Ovary (tissue), 9 donors: ENCODE data around the gene TNRC6B. TPM values are rescaled to one million over a fixed set of nuclear protein-coding genes. Genes with fewer than 3 reads are reported as not detected.

Experiments used
- DNase-seq, 5 donors: peaks; one replicate each; pipeline ENCODE4 v3.0.0-alpha.2; 2019 to 2020
- H3K27ac ChIP-seq, 2 donors: fragments of 200-600 bp; one replicate each; pipeline versions ENCODE4 v1.5.1 to v1.8.0; 2019 to 2022
- H3K27me3 ChIP-seq: fragments of 200-600 bp; one replicate; pipeline ENCODE4 v1.8.0; 2022
- H3K36me3 ChIP-seq: fragments of 200-600 bp; sonication (generic); one replicate; pipeline ENCODE4 v1.5.1; 2019
- H3K4me1 ChIP-seq: one replicate; pipeline ENCODE4 v1.8.1; 2013; ENCODE audit warnings: mild to moderate bottlenecking, moderate library complexity; ENCODE audit not compliant: insufficient read depth
- H3K4me3 ChIP-seq: fragments of 200-600 bp; sonication (generic); one replicate; pipeline ENCODE4 v1.5.1; 2017
- H3K9me3 ChIP-seq, 2 donors: fragments of 200-600 bp in 1 of 2; sonication (generic) in 1 of 2; one replicate each; pipeline versions ENCODE4 v1.5.1 to v1.8.1; 2013 to 2019; ENCODE audit warnings: mild to moderate bottlenecking in 1 of 2, moderate library complexity in 1 of 2
- EP300 ChIP-seq: sonication (generic); formaldehyde crosslinking; IDR thresholded peaks from one replicate; pipeline ENCODE4 v1.6.1; 2017; ENCODE audit warnings: antibody characterized with exemption
- POLR2A ChIP-seq: fragments of 450-650 bp; IDR thresholded peaks from one replicate; pipeline ENCODE4 v1.6.1; 2017; ENCODE audit warnings: antibody characterized with exemption, mild to moderate bottlenecking, moderate library complexity
- WGBS, 3 donors: extraction: QIAGEN DNeasy Blood & Tissue Kit in 1 of 3; methylation state at CpG; one replicate each; pipeline versions ENCODE4 v1.1.5 to v1.1.7; 2013 to 2017; 5-methylcytosine and 5-hydroxymethylcytosine counted together
- intact Hi-C, 4 donors: fragments of 100-400 bp; cut with DNase I; formaldehyde crosslinking; loops; one replicate each; pipeline versions ENCODE4 v1.11.0 to v1.15.1; 2022 to 2023
- polyA plus RNA-seq, 2 donors: library from polyadenylated mRNA; stranded (reverse); fragments of 200-250 nt in 1 of 2; fragments of 350-450 nt in 1 of 2; fragmentation: Illumina TruSeq in 1 of 2; extraction: RNeasy Lipid Tissue Mini Kit (QIAGEN cat#74804) in 1 of 2; gene quantifications; one replicate each; pipeline ENCODE4 v1.2.3, GENCODE V29; 2013 to 2014
- total RNA-seq, 7 donors: library from RNA; depleted of rRNA in 2 of 7; stranded (reverse); fragments of >200 nt in 2 of 7; fragmentation: NEBNext Ultra II Directional in 3 of 7; extraction: Animal tissue kit (Norgen Biotek cat#: 25700) in 3 of 7; gene quantifications; one replicate each; pipeline versions ENCODE4 v1.1.0 to v1.2.4, GENCODE V29; 2016 to 2023
- TF ChIP-seq, protein P1 (sequence below), 3 donors: fragments of 450-650 bp in 2 of 3; fragments of 200-600 bp in 1 of 3; IDR thresholded peaks; one replicate each; pipeline versions ENCODE4 v1.5.1 to v1.8.0; 2016 to 2022; ENCODE audit warnings: antibody characterized with exemption in 3 of 3, mild to moderate bottlenecking in 1 of 3
- donor health status: DM: no; HTN: no; CAD: no; lungs with moderate emphysema.
- donor health status: DM: no; HTN: no; CAD: no.
- donor health status: Bipolar disorder and iron deficiency.
- donor health status: DM: yes; HTN: yes; CAD: no.
- donor health status: DM: no; HTN: no; CAD: no.
- donor health status: DM: yes; HTN: yes; CAD: no.

Gene TNRC6B
- total and polyA plus RNA-seq, 9 donors = 9.4 to 52.1 (median 47.5) TPM

DNA sequence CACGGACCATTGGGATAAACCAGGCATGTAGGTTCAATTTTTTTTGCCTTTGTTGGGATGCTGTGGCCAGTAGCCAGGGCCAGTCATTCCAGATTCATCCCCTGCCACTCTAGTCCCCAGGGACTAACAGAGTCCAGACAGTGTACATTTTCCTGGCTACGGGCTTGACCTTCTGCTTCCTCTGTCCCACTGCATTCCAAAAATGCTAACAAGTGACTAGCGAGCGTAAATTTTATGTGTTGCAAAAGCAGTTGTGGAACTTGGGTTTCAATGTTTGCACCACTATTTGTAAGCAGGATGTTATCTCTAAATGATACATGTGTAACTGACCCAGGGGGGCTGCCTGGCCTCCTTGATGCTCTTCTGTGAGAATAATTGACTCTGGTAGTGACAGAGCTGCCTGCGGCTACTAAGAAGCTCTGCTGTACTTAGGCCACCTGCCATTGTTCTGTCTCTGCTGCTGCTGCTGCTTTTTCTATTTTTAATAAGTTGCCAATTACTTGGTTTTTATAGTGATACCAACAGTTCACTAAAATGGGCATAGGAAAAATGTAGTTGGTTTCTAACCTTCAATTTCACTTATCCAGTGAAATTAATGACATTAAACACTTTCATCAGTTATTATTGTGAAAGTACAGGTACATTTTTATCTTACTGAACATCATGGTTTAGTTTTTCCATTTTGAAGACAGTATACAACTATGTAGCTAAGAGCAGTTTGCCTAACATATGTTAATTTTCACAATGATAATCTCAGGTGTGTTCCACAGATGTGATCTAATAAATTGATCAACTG lies 26.8 kb downstream of the TNRC6B start:
- Histone ChIP-seq H3K4me3 (no peak overlapping the region), H3K9me3 (no peaks in the 10 kb centered on the region), H3K27me3 (no peaks in the 10 kb centered on the region), H3K4me1 (peaks cover 13% of the 10 kb centered on the region), H3K36me3 (no peaks in the 10 kb centered on the region), H3K27ac (no peak overlapping the region)
- 22 to 32% (median 28%) methylated on average over 5 of the region's 5 CpGs for WGBS, 3 donors
- DNase-seq = no peak
- no peak for TF ChIP-seq EP300
- no peak for TF ChIP-seq POLR2A
- TF ChIP-seq, protein P1, sequence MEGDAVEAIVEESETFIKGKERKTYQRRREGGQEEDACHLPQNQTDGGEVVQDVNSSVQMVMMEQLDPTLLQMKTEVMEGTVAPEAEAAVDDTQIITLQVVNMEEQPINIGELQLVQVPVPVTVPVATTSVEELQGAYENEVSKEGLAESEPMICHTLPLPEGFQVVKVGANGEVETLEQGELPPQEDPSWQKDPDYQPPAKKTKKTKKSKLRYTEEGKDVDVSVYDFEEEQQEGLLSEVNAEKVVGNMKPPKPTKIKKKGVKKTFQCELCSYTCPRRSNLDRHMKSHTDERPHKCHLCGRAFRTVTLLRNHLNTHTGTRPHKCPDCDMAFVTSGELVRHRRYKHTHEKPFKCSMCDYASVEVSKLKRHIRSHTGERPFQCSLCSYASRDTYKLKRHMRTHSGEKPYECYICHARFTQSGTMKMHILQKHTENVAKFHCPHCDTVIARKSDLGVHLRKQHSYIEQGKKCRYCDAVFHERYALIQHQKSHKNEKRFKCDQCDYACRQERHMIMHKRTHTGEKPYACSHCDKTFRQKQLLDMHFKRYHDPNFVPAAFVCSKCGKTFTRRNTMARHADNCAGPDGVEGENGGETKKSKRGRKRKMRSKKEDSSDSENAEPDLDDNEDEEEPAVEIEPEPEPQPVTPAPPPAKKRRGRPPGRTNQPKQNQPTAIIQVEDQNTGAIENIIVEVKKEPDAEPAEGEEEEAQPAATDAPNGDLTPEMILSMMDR (IDR thresholded peaks at IDR 0.05) = no peak
- intact Hi-C loops = no loop called here

DNA sequence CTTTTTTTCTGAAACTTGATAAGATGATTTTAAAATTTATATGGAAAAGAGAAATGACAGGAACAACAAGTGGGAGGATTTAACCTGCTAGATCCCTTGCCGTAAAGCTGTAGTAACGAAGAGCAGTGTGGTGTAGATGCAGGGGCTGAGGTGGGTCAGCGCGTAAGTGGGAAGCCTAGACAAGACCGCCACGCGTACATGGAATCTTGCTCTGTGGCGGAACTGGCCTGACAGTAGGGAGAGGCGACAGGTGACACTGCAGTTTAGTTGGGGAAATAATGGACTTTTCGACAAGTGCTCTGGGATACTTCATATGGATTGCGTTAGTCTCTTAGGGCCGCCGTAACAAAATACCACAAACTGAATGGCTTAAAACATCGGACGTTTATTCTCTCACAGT lies 28.8 kb downstream of the TNRC6B start:
- Histone ChIP-seq H3K4me1 (peaks cover 16% of the 10 kb centered on the region), H3K27me3 (no peaks in the 10 kb centered on the region), H3K4me3 (no peak overlapping the region), H3K9me3 (no peaks in the 10 kb centered on the region), H3K27ac (no peak overlapping the region), H3K36me3 (no peaks in the 10 kb centered on the region)
- TF ChIP-seq, protein P1 (IDR thresholded peaks at IDR 0.05) = no peak
- TF ChIP-seq EP300 (no peak), POLR2A (no peak)
- 95 to 96% (median 95%) methylated on average over 15 of the region's 15 CpGs for WGBS, 3 donors
- intact Hi-C loops = no loop called here
- DNase-seq = no peak

DNA sequence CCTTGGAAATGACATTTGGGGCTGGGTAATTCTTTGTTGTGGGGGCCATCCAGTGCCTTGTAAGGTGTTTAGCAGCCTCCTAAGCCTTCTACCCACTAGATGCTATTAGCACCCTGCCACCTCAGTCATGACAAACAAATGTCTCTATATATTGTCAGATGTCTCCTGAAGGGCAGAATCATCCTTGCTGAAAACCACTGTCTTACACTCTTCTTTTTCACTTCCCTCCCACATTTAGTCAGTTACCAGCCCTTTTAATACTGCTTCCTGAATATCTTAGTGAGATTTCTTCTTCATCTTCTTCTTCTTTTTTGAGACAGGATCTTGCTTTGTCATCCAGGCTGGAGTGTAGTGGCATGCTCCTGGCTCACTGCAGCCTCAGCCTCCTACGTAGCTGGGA lies 33.1 kb downstream of the TNRC6B start:
- TF ChIP-seq EP300 = no peak
- TF ChIP-seq POLR2A = no peak
- TF ChIP-seq, protein P1 (IDR thresholded peaks at IDR 0.05) = no peak
- no peak for DNase-seq
- no peak overlapping the region for H3K4me3 ChIP-seq
- no peaks in the 10 kb centered on the region for H3K36me3 ChIP-seq
- H3K27ac ChIP-seq = no peak overlapping the region
- no peaks in the 10 kb centered on the region for H3K9me3 ChIP-seq
- H3K4me1 ChIP-seq = peaks cover 10% of the 10 kb centered on the region
- intact Hi-C loops = no loop called here
- WGBS, 3 donors = 88 to 96% (median 92%) methylated on average over 1 of the region's 1 CpG
- no peaks in the 10 kb centered on the region for H3K27me3 ChIP-seq

DNA sequence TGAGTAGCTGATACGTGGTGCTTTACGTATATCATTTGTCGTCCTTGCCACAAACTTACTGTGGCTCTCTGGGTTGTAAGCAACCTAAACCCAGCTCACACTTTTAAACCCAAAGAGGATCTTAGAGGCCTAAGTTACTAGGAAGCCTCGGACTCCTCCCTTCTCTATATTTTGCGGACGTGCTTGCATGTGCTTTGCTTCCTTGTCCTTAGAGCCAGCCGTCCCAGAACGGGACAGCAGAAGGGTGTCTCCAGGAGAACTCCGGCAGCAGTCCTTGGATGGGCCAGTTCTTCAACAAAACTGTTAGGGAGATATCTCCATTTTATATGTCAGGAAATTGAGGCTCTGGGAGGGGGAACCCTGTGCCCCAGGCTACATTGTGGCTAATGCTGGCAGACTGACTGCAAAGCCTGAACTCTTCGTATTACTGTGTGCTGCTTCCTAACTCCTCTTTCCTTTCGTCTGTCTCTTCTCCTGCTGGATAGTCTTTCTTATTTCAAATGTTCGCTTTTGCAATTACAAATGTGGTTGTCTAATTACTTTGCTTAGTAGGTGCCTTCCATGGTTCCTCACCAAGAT lies 33.8 kb downstream of the TNRC6B start:
- WGBS, 3 donors = 71 to 91% (median 82%) methylated on average over 12 of the region's 12 CpGs
- Histone ChIP-seq H3K4me1 (peaks cover 9% of the 10 kb centered on the region), H3K4me3 (no peak overlapping the region), H3K9me3 (no peaks in the 10 kb centered on the region), H3K36me3 (no peaks in the 10 kb centered on the region), H3K27me3 (no peaks in the 10 kb centered on the region), H3K27ac (no peak overlapping the region)
- TF ChIP-seq, protein P1 (IDR thresholded peaks at IDR 0.05) = no peak
- intact Hi-C loops = no loop called here
- no peak for DNase-seq
